ENCODE data around the gene KIAA1755.

GRCh38 chr20:38258545-38259215 is 1.9 kb downstream of the KIAA1755 start:
- TF ChIP-seq CTCF (IDR thresholded peaks at IDR 0.05) (no peak), TEAD4 (IDR thresholded peaks at IDR 0.05; ENCODE audit: borderline replicate concordance, insufficient read depth) (no peak)

All from SK-N-SH (cell line).